HG03060 (cell line): ENCODE data around the gene SOHLH2.

Experiments used
- ATAC-seq: cut with Tn5 transposase; IDR thresholded peaks from one replicate; pipeline ENCODE4 v1.9.1; 2021; ENCODE audit warnings: low read depth, moderate number of reproducible peaks; ENCODE audit not compliant: unreplicated experiment

The SOHLH2 gene

GRCh38 chr13:36133950-36134626, 80.3 kb downstream of the SOHLH2 start:
- no peak for ATAC-seq

GRCh38 chr13:36132376-36132775, 82.0 kb downstream of the SOHLH2 start:
- no peak for ATAC-seq

- ATAC-seq: no peak
Measured at GRCh38 chr13:36131931-36132297, 82.4 kb downstream of the SOHLH2 start.

- ATAC-seq: no peak
Measured at GRCh38 chr13:36131222-36131930, 83.0 kb downstream of the SOHLH2 start, which contains the start of gene DCLK1. Gene DCLK1, minus strand, starts transcription at chr13:36131382.

- ATAC-seq: no peak
Measured at GRCh38 chr13:36130552-36131221, 83.7 kb downstream of the SOHLH2 start.

- no peak for ATAC-seq
Measured at GRCh38 chr13:36130193-36130551, 84.2 kb downstream of the SOHLH2 start.

- ATAC-seq: no peak
Measured at GRCh38 chr13:36129539-36129938, 84.8 kb downstream of the SOHLH2 start.

- no peak for ATAC-seq
Measured at GRCh38 chr13:36126491-36126890, 87.9 kb downstream of the SOHLH2 start.

GRCh38 chr13:36125841-36126240, 88.5 kb downstream of the SOHLH2 start:
- no peak for ATAC-seq

- no peak for ATAC-seq
Measured at GRCh38 chr13:36124236-36124822, 90.0 kb downstream of the SOHLH2 start.
